ENCODE results near the gene NT5M. TPM values are rescaled to one million over a fixed set of nuclear protein-coding genes. Genes with fewer than 3 reads are reported as not detected.

NT5M gene
- polyA plus RNA-seq, 2 of the 4 experiments (the other 2 are of a cell fraction) = 5.3 to 5.9 TPM

GRCh38 chr17:17388657-17389496, 85.7 kb downstream of the NT5M start:
- H3K4me2 ChIP-seq = no peak overlapping the region
- H3K9me3 ChIP-seq = no peaks in the 10 kb centered on the region; the same call in 2 of the 3 replicates
- DNase-seq (ENCODE audit: low read depth in 1 of 2, low spot score in 1 of 2) = no peak
- no peak for ATAC-seq
- POLR2A ChIA-PET = no interaction called here
- no peak overlapping the region for H3K4me3 ChIP-seq
- FAIRE-seq = no peak
- TF ChIP-seq ZC3H11A (IDR thresholded peaks at IDR 0.05) (no peak), MYC (IDR thresholded peaks at IDR 0.05; ENCODE audit: borderline replicate concordance, low read length) (no peak), MAFK (IDR thresholded peaks at IDR 0.05; ENCODE audit: partially characterized antibody) (no peak), RARB (CRISPR knock-in tag; IDR thresholded peaks at IDR 0.05) (no peak), NR3C1 (IDR thresholded peaks at IDR 0.05) (no peak)
- CTCF ChIA-PET = interaction anchor here (1.1 to 2.5 kb wide), 3 partner anchors 28 to 180 kb away, joined by 3 to 6 read pairs (median 3); no protein-coding TSS in a partner anchor
- no peaks in the 10 kb centered on the region for H3K4me1 ChIP-seq
- WGBS (ENCODE audit: missing lambda C conversion rate) = 66% methylated on average over 14 of the region's 17 CpGs
- no peak overlapping the region for H3K27ac ChIP-seq

GRCh38 chr17:17391668-17392370, 88.6 kb downstream of the NT5M start:
- ChIA-PET POLR2A (no interaction called here), CTCF (interaction anchor here (0.6 to 2.0 kb wide), 11 partner anchors 8 to 250 kb away, joined by 3 to 6 read pairs (median 4); partner anchors contain the start of gene RASD1)
- DNase-seq (ENCODE audit: low read depth in 1 of 2, low spot score in 1 of 2) (peak in 1 of 2 experiments; percentile 51), FAIRE-seq (no peak), ATAC-seq (no peak)
- 80% methylated on average over 23 of the region's 23 CpGs for WGBS (ENCODE audit: missing lambda C conversion rate)
- H3K4me1 ChIP-seq = no peaks in the 10 kb centered on the region
- no peak overlapping the region for H3K4me3 ChIP-seq
- H3K9me3 ChIP-seq = no peaks in the 10 kb centered on the region; the same call in 2 of the 3 replicates
- H3K27ac ChIP-seq = no peak overlapping the region
- H3K4me2 ChIP-seq = no peak overlapping the region
- TF ChIP-seq USF2 (IDR thresholded peaks at IDR 0.05) = no peak
- no peak for TF ChIP-seq ZSCAN20 (CRISPR knock-in tag; IDR thresholded peaks at IDR 0.05)
- TF ChIP-seq ELK1 (IDR thresholded peaks at IDR 0.05; ENCODE audit: low read depth, low read length) = no peak
- TF ChIP-seq HOXA7 (CRISPR knock-in tag; IDR thresholded peaks at IDR 0.05) = no peak

GRCh38 chr17:17393976-17394375, 90.8 kb downstream of the NT5M start:
- TF ChIP-seq CHD4 (IDR thresholded peaks at IDR 0.05; ENCODE audit: borderline replicate concordance) (no peak), HOXB13 (CRISPR knock-in tag; IDR thresholded peaks at IDR 0.05; ENCODE audit: low read depth) (no peak), ZSCAN20 (CRISPR knock-in tag; IDR thresholded peaks at IDR 0.05) (no peak), MYC (IDR thresholded peaks at IDR 0.05; ENCODE audit: borderline replicate concordance, low read length) (no peak)
- Histone ChIP-seq H3K9me3 (no peaks in the 10 kb centered on the region; the same call in 2 of the 3 replicates), H3K4me2 (no peak overlapping the region), H3K4me3 (no peak overlapping the region), H3K27ac (no peak overlapping the region), H3K4me1 (no peaks in the 10 kb centered on the region)
- no peak for ATAC-seq
- CTCF ChIA-PET = interaction anchor here (1.3 to 2.6 kb wide), 5 partner anchors 12 to 248 kb away, joined by 3 to 17 read pairs (median 5); no protein-coding TSS in a partner anchor
- WGBS (ENCODE audit: missing lambda C conversion rate) = 61% methylated on average over 12 of the region's 12 CpGs
- POLR2A ChIA-PET = no interaction called here
- no peak for FAIRE-seq
- no peak for DNase-seq (ENCODE audit: low read depth in 1 of 2, low spot score in 1 of 2)

- FAIRE-seq (no peak), DNase-seq (ENCODE audit: low read depth in 1 of 2, low spot score in 1 of 2) (no peak), ATAC-seq (no peak)
- no peak for TF ChIP-seq HEYL (CRISPR knock-in tag; IDR thresholded peaks at IDR 0.05)
- no peak overlapping the region for H3K27ac ChIP-seq
- H3K4me1 ChIP-seq = no peaks in the 10 kb centered on the region
- POLR2A ChIA-PET = no interaction called here
- H3K9me3 ChIP-seq = no peaks in the 10 kb centered on the region; the same call in 2 of the 3 replicates
- WGBS (ENCODE audit: missing lambda C conversion rate) = 90% methylated on average over 8 of the region's 9 CpGs
- CTCF ChIA-PET = interaction anchor here (0.9 to 2.6 kb wide), 5 partner anchors 24 to 247 kb away, joined by 3 to 17 read pairs (median 3); no protein-coding TSS in a partner anchor
- no peak overlapping the region for H3K4me2 ChIP-seq
- H3K4me3 ChIP-seq = no peak overlapping the region
Observed at GRCh38 chr17:17394494-17394893, 91.3 kb downstream of the NT5M start.
